B cell (primary cell): ENCODE data around the gene CISH. TPM values are rescaled to one million over a fixed set of nuclear protein-coding genes. Genes with fewer than 3 reads are reported as not detected.

Experiments used
- ATAC-seq: fragments of 200-7000 bp; cut with Tn5 transposase; one replicate; pipeline ENCODE4 v1.10.0; 2021; ENCODE audit warnings: low read depth, mild to moderate bottlenecking, moderate number of reproducible peaks, moderate library complexity
- CTCF ChIA-PET: fragments of 350-600 bp; sonication (Branson Sonifier 250); formaldehyde crosslinking; loops from one replicate; lab custom pipeline; 2021; ENCODE audit warnings: antibody characterized with exemption, inconsistent platforms; lab: Charles Lee
- POLR2A ChIA-PET: fragments of 350-600 bp; sonication (Branson Sonifier 250); formaldehyde crosslinking; loops from one replicate; lab custom pipeline; 2021; ENCODE audit warnings: antibody characterized with exemption; lab: Charles Lee
- DNase-seq: peaks from one replicate; pipeline ENCODE4 v3.0.0; 2013
- H2AFZ ChIP-seq: 2 replicates; pipeline ENCODE4 v1.6.1; 2012; ENCODE audit warnings: mild to moderate bottlenecking, low read depth, low read length; ENCODE audit not compliant: insufficient read depth, poor library complexity, severe bottlenecking
- H3K27ac ChIP-seq, 2 donors: 1 replicate in 1 of 2; 2 replicates in 1 of 2; pipeline ENCODE4 v1.5.1; 2012 to 2013; ENCODE audit warnings: low read length in 2 of 2, mild to moderate bottlenecking in 2 of 2, moderate library complexity in 1 of 2
- H3K27me3 ChIP-seq, 4 experiments: fragments of 200-600 bp in 1 of 4; sonication (generic) in 1 of 4; replicated peaks in 1 of 4; 1 replicate in 2 of 4; 2 replicates in 2 of 4; pipeline versions ENCODE4 v1.6.1 to v1.7.0; 2013 to 2016; ENCODE audit warnings: low read length in 3 of 4, mild to moderate bottlenecking in 2 of 4, mixed read lengths in 1 of 4, moderate library complexity in 1 of 4; ENCODE audit not compliant: insufficient read depth in 4 of 4, control insufficient read depth in 3 of 4; ENCODE audit errors: control extremely low read depth in 1 of 4
- H3K36me3 ChIP-seq, 2 experiments: replicated peaks in 1 of 2; 1 replicate in 1 of 2; 2 replicates in 1 of 2; pipeline versions ENCODE4 v1.6.1 to v1.7.1; 2013; ENCODE audit warnings: low read length in 1 of 2; ENCODE audit not compliant: insufficient read depth in 2 of 2, control insufficient read depth in 1 of 2; ENCODE audit errors: control extremely low read depth in 1 of 2, extremely low read depth in 1 of 2
- H3K4me1 ChIP-seq, 2 donors: fragments of 200-600 bp in 1 of 2; sonication (generic) in 1 of 2; 1 replicate in 1 of 2; 2 replicates in 1 of 2; pipeline versions ENCODE4 v1.5.1 to v1.6.1; 2013 to 2017; ENCODE audit warnings: low read length in 2 of 2; ENCODE audit not compliant: control insufficient read depth in 2 of 2, insufficient read depth in 2 of 2
- H3K4me2 ChIP-seq: replicated peaks from 2 replicates; pipeline ENCODE3; 2012; ENCODE audit warnings: mild to moderate bottlenecking, low read depth, low read length; ENCODE audit not compliant: poor library complexity, severe bottlenecking
- H3K4me3 ChIP-seq, 5 experiments: fragments of 200-600 bp in 1 of 5; sonication (generic) in 1 of 5; 1 replicate in 3 of 5; 2 replicates in 2 of 5; pipeline versions ENCODE4 v1.5.1 to v1.7.0; 2011 to 2016; ENCODE audit warnings: low read length in 4 of 5, mild to moderate bottlenecking in 4 of 5, low read depth in 2 of 5, control low read depth in 1 of 5, moderate library complexity in 1 of 5; ENCODE audit not compliant: insufficient read depth in 1 of 5; ENCODE audit errors: control extremely low read depth in 1 of 5, extremely low read depth in 1 of 5
- H3K79me2 ChIP-seq: fragments of 200-600 bp; sonication (generic); one replicate; pipeline ENCODE4 v1.6.0; 2016; ENCODE audit warnings: low read length; ENCODE audit not compliant: control insufficient read depth, insufficient read depth
- H3K9ac ChIP-seq: fragments of 200-600 bp; sonication (generic); 2 replicates; pipeline ENCODE4 v1.6.1; 2017; ENCODE audit warnings: mild to moderate bottlenecking, low read length, moderate library complexity
- H3K9me3 ChIP-seq, 3 donors: one replicate each; pipeline versions ENCODE4 v1.6.1 to v1.7.1; 2013; ENCODE audit warnings: low read length in 2 of 3; ENCODE audit not compliant: control insufficient read depth in 2 of 3, insufficient read depth in 1 of 3; ENCODE audit errors: control extremely low read depth in 1 of 3
- H4K20me1 ChIP-seq: 2 replicates; pipeline ENCODE4 v1.6.0; 2012; ENCODE audit warnings: mild to moderate bottlenecking, low read length; ENCODE audit not compliant: insufficient read depth, control insufficient read depth, poor library complexity, severe bottlenecking
- H3K27ac Mint-ChIP-seq: one replicate; pipeline ENCODE4 v1.8.0; 2021; ENCODE audit warnings: mixed read lengths
- H3K27me3 Mint-ChIP-seq: one replicate; pipeline ENCODE4 v1.8.0; 2021; ENCODE audit warnings: mixed read lengths
- H3K4me1 Mint-ChIP-seq: one replicate; pipeline ENCODE4 v1.8.0; 2021; ENCODE audit warnings: mixed read lengths
- H3K4me3 Mint-ChIP-seq: one replicate; pipeline ENCODE4 v1.8.0; 2021; ENCODE audit warnings: mixed read lengths
- H3K9me3 Mint-ChIP-seq: one replicate; pipeline ENCODE4 v1.8.0; 2022; ENCODE audit warnings: mixed read lengths; ENCODE audit not compliant: insufficient read depth
- EZH2 ChIP-seq: IDR thresholded peaks from 2 replicates; pipeline ENCODE4 v1.6.1; 2012; ENCODE audit warnings: borderline replicate concordance, low read depth, mild to moderate bottlenecking, moderate library complexity, low read length; ENCODE audit not compliant: insufficient read depth, poor library complexity, severe bottlenecking
- WGBS: methylation state at CpG from one replicate; pipeline ENCODE4 v1.1.5; 2013; ENCODE audit warnings: missing lambda C conversion rate; ENCODE audit not compliant: insufficient coverage; 5-methylcytosine and 5-hydroxymethylcytosine counted together
- intact Hi-C: fragments of 100-400 bp; cut with micrococcal nuclease; formaldehyde crosslinking; loops from one replicate; pipeline ENCODE4 v1.10.0; 2022
- polyA plus RNA-seq: library from polyadenylated mRNA; depleted of rRNA; stranded (reverse); fragments of >200 nt; gene quantifications from 2 replicates; pipeline ENCODE4 v1.2.3, GENCODE V29; 2012
- total RNA-seq, 2 donors: library from RNA; stranded (reverse); fragments of 120-200 nt in 1 of 2; gene quantifications; 1 replicate in 1 of 2; 2 replicates in 1 of 2; pipeline versions ENCODE4 v1.2.3 to v1.2.4, GENCODE V29; 2013 to 2022
- TF ChIP-seq, protein P1 (sequence below): fragments of 200-600 bp; IDR thresholded peaks from one replicate; pipeline ENCODE4 v1.8.0; 2022; ENCODE audit warnings: antibody characterized with exemption, mild to moderate bottlenecking

CISH gene
- total and polyA plus RNA-seq, 2 donors (not counting 1 experiment from before 2014, with no cell fraction given), result 2.3 to 3.5 TPM

DNA sequence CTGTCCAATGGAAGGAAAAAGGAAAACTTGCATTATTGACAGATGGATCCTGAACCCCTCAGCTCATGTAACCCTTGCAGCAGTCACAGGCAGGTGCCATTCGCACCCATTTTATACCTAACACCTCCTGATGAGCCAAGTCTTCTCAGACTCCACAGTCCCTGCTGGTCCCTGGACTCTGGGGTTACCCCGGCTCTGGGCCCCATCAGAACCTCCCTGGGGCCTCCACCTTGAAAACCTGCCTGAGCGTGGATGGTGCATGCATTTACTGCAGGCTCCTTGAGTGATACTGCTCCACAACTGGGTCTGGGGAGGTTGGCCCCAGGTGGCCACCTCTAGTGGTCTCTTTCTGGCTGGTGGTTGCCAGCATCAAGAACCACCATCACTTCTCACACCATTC, 47.3 kb upstream of the CISH start:
- Histone ChIP-seq H4K20me1 (no peaks in the 10 kb centered on the region), H3K36me3 (no peaks in the 10 kb centered on the region), H3K9me3 (no peaks in the 10 kb centered on the region), H3K4me3 (no peak overlapping the region), H3K9ac (no peak overlapping the region), H3K27ac (no peak overlapping the region), H2AFZ (no peak overlapping the region), H3K4me1 (no peaks in the 10 kb centered on the region), H3K27me3 (no peaks in the 10 kb centered on the region), H3K79me2 (no peaks in the 10 kb centered on the region), H3K4me2 (no peak overlapping the region)
- H3K27me3 Mint-ChIP-seq, result no peaks in the 10 kb centered on the region
- intact Hi-C loops, result no loop called here
- H3K4me3 Mint-ChIP-seq, result no peak overlapping the region
- CTCF ChIA-PET, result no interaction called here
- DNase-seq (no peak), ATAC-seq (no peak)
- 90% methylated on average over 3 of the region's 3 CpGs for WGBS
- H3K9me3 Mint-ChIP-seq, result no peaks in the 10 kb centered on the region
- POLR2A ChIA-PET, result no interaction called here
- no peak overlapping the region for H3K27ac Mint-ChIP-seq
- H3K4me1 Mint-ChIP-seq, result no peaks in the 10 kb centered on the region
- TF ChIP-seq, protein P1, sequence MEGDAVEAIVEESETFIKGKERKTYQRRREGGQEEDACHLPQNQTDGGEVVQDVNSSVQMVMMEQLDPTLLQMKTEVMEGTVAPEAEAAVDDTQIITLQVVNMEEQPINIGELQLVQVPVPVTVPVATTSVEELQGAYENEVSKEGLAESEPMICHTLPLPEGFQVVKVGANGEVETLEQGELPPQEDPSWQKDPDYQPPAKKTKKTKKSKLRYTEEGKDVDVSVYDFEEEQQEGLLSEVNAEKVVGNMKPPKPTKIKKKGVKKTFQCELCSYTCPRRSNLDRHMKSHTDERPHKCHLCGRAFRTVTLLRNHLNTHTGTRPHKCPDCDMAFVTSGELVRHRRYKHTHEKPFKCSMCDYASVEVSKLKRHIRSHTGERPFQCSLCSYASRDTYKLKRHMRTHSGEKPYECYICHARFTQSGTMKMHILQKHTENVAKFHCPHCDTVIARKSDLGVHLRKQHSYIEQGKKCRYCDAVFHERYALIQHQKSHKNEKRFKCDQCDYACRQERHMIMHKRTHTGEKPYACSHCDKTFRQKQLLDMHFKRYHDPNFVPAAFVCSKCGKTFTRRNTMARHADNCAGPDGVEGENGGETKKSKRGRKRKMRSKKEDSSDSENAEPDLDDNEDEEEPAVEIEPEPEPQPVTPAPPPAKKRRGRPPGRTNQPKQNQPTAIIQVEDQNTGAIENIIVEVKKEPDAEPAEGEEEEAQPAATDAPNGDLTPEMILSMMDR, result no peak
- TF ChIP-seq EZH2, result no peak

DNA sequence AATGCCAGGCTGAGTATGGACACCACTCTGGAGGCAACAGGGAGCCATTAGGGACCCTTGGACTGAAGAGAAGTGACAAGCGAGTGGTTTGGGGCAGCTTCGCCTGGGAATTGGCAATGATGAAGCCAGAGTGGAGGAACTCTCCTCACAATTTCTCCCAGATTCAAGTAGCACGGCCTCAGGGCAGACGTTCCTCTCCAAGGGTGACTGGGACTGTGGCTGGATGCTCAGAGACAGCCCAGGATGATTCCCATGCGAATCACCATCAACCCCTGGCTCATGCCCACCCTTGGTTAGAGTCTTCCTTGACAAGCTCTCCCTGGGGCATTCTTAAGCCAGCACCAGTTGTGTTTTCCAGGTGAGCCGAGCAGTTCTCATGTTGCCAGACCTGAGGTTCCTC, 46.8 kb upstream of the CISH start:
- H3K27ac ChIP-seq, result no peak overlapping the region
- no peaks in the 10 kb centered on the region for H3K79me2 ChIP-seq
- intact Hi-C loops, result no loop called here
- H3K9ac ChIP-seq, result no peak overlapping the region
- no peak overlapping the region for H3K4me3 Mint-ChIP-seq
- no peak overlapping the region for H2AFZ ChIP-seq
- H3K4me2 ChIP-seq, result no peak overlapping the region
- no peak overlapping the region for H3K4me3 ChIP-seq
- no peak for DNase-seq
- ChIA-PET POLR2A (no interaction called here), CTCF (no interaction called here)
- no peaks in the 10 kb centered on the region for H4K20me1 ChIP-seq
- no peaks in the 10 kb centered on the region for H3K4me1 ChIP-seq
- no peak for TF ChIP-seq EZH2
- TF ChIP-seq, protein P1, result no peak
- no peaks in the 10 kb centered on the region for H3K27me3 Mint-ChIP-seq
- WGBS, result 88% methylated on average over 4 of the region's 6 CpGs
- H3K27ac Mint-ChIP-seq, result no peak overlapping the region
- H3K4me1 Mint-ChIP-seq, result no peaks in the 10 kb centered on the region
- ATAC-seq, result no peak
- no peaks in the 10 kb centered on the region for H3K9me3 ChIP-seq
- no peaks in the 10 kb centered on the region for H3K27me3 ChIP-seq
- H3K36me3 ChIP-seq, result no peaks in the 10 kb centered on the region
- no peaks in the 10 kb centered on the region for H3K9me3 Mint-ChIP-seq
